ENCODE measurements around the gene CACNA1D. TPM values are rescaled to one million over a fixed set of nuclear protein-coding genes. Genes with fewer than 3 reads are reported as not detected.

CACNA1D gene
- total RNA-seq, 1 donor from 2014 or later, result 6.3 TPM

DNA sequence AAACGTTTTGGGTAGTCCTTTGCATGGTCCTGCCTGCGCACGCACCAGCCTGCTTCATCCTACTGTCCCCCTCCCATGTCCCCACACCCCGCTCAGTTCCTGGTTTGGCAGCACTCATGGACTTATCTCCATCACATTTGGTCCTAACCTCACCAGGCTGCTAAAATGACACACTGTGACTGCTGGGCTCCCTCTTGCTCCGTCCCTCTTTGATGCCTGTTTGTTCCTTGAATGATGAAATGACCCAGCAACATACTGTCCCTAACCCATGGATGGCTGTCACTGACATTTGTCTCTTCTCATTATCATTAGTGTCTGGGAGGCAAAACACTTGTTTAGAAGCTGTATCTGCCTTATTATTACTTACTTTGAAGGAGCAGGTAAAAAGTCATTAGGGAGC is 271.3 kb downstream of the CACNA1D start:
- Mint-ChIP-seq H3K36me3 (ENCODE audit: insufficient read depth) (no peaks in the 10 kb centered on the region), H3K4me3 (ENCODE audit: low read depth) (no peak overlapping the region), H3K9me3 (ENCODE audit: low read depth) (no peaks in the 10 kb centered on the region), H3K27ac (no peak overlapping the region), H3K27me3 (peaks cover 7% of the 10 kb centered on the region), H3K4me1 (ENCODE audit: low read depth) (no peaks in the 10 kb centered on the region)
- no peak for DNase-seq (ENCODE audit: low spot score, unreplicated experiment)
- no peak for TF ChIP-seq CTCF (IDR thresholded peaks at IDR 0.05; ENCODE audit: unreplicated experiment)

- TF ChIP-seq CTCF (IDR thresholded peaks at IDR 0.05; ENCODE audit: unreplicated experiment), result peak; percentile 7
- Mint-ChIP-seq H3K27ac (no peak overlapping the region), H3K27me3 (peaks cover 7% of the 10 kb centered on the region), H3K4me1 (ENCODE audit: low read depth) (no peaks in the 10 kb centered on the region), H3K4me3 (ENCODE audit: low read depth) (no peak overlapping the region), H3K9me3 (ENCODE audit: low read depth) (no peaks in the 10 kb centered on the region), H3K36me3 (ENCODE audit: insufficient read depth) (no peaks in the 10 kb centered on the region)
- DNase-seq (ENCODE audit: low spot score, unreplicated experiment), result no peak
Measured at GRCh38 chr3:53766706-53767105, 272.3 kb downstream of the CACNA1D start.

- Mint-ChIP-seq H3K9me3 (ENCODE audit: low read depth) (no peaks in the 10 kb centered on the region), H3K36me3 (ENCODE audit: insufficient read depth) (no peaks in the 10 kb centered on the region), H3K27me3 (peaks cover 8% of the 10 kb centered on the region), H3K4me3 (ENCODE audit: low read depth) (no peak overlapping the region), H3K27ac (no peak overlapping the region), H3K4me1 (ENCODE audit: low read depth) (peaks cover under 1% of the 10 kb centered on the region)
- TF ChIP-seq CTCF (IDR thresholded peaks at IDR 0.05; ENCODE audit: unreplicated experiment), result no peak
- no peak for DNase-seq (ENCODE audit: low spot score, unreplicated experiment)
Measured at GRCh38 chr3:53768478-53769459, 274.4 kb downstream of the CACNA1D start.

DNA sequence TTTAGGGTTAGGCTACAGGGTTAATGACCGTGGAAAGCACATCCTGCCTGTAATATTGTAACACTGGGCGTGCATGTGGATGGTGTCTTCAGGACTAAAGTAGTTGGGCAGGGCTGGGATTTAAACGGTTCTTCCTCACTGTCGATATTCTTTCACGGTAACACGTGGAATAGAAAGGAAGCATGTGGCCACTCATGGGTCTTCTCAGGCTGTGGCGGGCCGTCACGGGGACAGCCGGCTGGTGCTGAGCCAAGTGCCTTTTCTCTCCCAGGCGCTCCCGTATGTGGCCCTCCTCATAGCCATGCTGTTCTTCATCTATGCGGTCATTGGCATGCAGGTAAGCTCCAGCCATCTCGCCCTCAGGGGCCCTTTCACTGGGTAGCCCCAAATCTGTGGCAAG is 278.2 kb downstream of the CACNA1D start:
- Mint-ChIP-seq H3K27ac (no peak overlapping the region), H3K9me3 (ENCODE audit: low read depth) (no peaks in the 10 kb centered on the region), H3K36me3 (ENCODE audit: insufficient read depth) (no peaks in the 10 kb centered on the region), H3K4me3 (ENCODE audit: low read depth) (no peak overlapping the region), H3K4me1 (ENCODE audit: low read depth) (peaks cover 15% of the 10 kb centered on the region), H3K27me3 (peaks cover 14% of the 10 kb centered on the region)
- no peak for DNase-seq (ENCODE audit: low spot score, unreplicated experiment)
- no peak for TF ChIP-seq CTCF (IDR thresholded peaks at IDR 0.05; ENCODE audit: unreplicated experiment)

DNA sequence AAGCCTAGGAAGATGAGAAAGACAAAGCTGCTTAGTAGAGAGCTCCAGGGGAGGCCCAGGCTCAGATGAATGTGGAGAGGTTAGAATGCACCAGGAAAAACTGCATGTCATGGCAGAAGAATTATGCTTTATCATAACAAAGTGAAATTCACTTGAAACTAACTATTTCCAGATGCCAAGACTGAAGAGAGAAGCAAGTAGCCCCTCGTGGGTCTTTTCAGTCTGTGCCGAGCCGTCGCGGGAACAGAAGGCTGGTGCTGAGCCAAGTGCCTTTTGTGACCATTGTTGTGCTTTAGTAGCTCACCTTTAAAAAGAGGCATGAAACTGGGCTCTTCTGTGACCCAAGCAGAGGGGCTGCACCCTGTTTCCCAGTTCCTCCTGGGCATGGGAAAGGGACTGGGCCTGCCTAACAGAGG is 278.6 kb downstream of the CACNA1D start:
- Mint-ChIP-seq H3K4me3 (ENCODE audit: low read depth) (no peak overlapping the region), H3K36me3 (ENCODE audit: insufficient read depth) (no peaks in the 10 kb centered on the region), H3K9me3 (ENCODE audit: low read depth) (no peaks in the 10 kb centered on the region), H3K27me3 (peaks cover 14% of the 10 kb centered on the region), H3K4me1 (ENCODE audit: low read depth) (peaks cover 15% of the 10 kb centered on the region), H3K27ac (no peak overlapping the region)
- TF ChIP-seq CTCF (IDR thresholded peaks at IDR 0.05; ENCODE audit: unreplicated experiment), result no peak
- DNase-seq (ENCODE audit: low spot score, unreplicated experiment), result no peak

Measured in progenitor cell of endocrine pancreas (in vitro differentiated cells).